NCI-H82 treated with DMSO at 0.1 percent for 48 hours (cell line): ENCODE data around the gene SUV39H1.
"Not testable (repeated sequence)": the region's sequence is repeated elsewhere in the genome, so short reads cannot be mapped to it uniquely, and the experiment has no call there.

ENCODE experiments used
- DNase-seq: peaks from one replicate; lab custom pipeline; 2025; ENCODE audit not compliant: unreplicated experiment; lab: John Stamatoyannopoulos, UW

Gene SUV39H1, protein sequence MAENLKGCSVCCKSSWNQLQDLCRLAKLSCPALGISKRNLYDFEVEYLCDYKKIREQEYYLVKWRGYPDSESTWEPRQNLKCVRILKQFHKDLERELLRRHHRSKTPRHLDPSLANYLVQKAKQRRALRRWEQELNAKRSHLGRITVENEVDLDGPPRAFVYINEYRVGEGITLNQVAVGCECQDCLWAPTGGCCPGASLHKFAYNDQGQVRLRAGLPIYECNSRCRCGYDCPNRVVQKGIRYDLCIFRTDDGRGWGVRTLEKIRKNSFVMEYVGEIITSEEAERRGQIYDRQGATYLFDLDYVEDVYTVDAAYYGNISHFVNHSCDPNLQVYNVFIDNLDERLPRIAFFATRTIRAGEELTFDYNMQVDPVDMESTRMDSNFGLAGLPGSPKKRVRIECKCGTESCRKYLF

DNA sequence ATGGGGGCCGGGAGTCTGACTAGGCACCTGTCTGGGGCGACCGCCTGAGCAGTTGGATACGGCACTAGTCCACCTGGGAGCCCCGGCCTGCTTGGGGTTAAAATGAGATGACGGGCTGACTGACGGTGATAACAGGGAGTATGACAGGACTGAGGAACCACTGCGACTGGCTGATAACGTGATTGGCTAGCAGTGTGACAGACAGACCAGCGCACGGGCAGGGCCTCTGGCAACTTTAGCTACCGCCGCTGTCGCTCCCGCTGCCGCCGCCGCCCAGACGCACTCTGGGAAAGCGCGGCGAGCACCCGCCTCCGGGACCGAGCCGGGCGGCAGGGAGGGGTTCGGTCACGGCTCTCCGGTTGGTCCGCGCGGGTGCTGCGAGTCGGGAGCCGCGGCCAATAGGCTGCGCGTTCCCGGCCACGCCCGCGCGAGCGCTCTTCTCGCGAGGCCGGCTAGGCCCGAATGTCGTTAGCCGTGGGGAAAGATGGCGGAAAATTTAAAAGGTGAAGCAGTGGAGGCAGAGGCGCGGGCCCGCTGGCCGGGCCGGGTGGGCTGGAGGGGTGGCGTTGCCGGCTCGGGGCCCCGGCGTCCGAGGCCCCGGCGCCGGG, at the start of gene SUV39H1:
Gene SUV39H1, plus strand, starts transcription at position 434 of the 608 bp plus-strand sequence. Its CDS starts 51 bp downstream, at position 485.
- DNase-seq: peak; percentile 59

DNA sequence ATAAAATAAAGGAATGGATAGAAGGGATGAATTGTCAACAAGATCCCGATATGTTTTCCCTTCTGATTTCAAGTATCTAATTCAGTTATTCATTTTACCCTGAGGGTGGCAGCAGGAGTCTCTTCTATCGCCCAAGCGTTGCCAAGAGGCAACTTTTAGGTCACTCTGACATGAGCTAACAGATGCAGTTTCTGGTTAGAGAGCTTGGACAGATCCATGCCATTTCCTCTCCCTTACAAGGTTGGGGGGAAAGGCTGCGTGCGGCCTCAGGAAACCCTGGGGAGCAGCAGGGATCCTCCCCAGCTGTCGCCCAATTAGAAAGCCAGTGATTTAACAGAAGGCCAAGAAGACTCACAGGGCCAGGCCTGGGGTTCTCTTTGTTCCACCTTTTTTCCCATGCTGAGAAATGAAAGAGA, 48.2 kb upstream of the SUV39H1 start:
- peak; percentile 40 for DNase-seq

DNA sequence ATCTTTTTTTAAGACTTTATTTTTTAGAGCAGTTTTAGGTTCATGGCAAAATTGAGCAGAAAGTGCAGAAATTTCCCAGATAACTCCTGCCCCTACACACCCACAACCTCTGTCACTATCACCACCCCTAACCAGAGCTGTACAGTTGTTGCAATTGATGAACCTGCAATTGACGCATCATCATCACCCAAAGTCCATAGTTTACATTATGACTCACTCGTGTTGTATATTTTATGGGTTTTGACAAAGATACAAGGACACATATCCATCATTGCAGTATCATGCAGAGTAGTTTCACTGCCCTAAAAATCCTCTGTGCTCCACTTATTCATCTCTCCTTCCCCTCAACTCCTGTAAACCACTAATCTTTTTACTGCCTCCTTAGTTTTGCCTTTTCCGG, 47.4 kb upstream of the SUV39H1 start:
- no peak for DNase-seq

DNA sequence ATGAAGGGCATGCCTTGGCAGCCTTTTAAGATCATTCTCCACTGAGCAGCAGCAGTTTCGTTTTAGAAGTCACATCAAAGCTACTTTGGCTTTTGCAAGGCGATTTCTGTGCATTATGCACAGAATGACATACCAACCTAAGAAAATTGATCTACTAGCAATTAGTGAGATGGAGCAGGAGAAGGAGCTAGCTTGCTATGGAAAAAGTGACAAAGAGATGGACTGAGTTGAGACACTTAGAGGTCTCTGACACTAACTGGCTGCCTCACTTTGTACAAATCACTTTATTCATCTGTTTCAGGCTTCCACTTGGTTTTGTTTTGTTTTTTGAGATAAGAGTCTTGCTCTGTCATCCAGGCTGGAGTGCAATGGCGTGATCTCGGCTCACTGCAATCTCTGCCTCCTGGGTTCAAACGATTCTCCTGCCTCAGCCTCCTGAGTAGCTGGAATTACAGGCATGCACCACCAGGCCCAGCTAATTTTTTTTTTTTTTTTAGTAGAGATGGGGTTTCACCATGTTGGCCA, 44.4 kb upstream of the SUV39H1 start:
- DNase-seq: not testable (repeated sequence)

DNA sequence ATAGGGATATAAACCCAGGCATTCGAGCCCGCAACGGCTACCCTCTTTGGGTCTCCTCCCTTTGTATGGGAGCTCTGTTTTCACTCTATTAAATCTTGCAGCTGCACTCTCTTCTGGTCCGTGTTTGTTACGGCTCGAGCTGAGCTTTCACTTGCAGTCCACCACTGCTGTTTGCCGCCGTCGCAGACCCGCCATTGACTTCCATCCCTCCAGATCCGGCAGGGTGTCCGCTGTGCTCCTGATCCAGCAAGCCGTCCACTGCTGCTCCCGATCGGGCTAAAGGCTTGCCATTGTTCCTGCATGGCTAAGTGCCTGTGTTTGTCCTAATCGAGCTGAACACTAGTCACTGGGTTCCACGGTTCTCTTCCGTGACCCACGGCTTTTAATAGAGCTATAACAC, 41.8 kb upstream of the SUV39H1 start:
- DNase-seq: not testable (repeated sequence)

DNA sequence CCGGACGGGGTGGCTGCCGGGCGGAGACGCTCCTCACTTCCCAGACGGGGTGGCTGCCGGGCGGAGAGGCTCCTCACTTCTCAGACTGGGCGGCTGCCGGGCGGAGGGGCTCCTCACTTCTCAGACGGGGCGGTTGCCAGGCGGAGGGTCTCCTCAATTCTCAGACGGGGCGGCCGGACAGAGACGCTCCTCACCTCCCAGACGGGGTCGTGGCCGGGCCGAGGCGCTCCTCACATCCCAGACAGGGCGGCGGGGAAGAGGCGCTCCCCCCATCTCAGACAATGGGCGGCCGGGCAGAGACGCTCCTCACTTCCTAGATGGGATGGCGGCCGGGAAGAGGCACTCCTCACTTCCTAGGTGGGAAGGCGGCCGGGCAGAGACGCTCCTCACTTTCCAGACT, 36.8 kb upstream of the SUV39H1 start:
- DNase-seq: not testable (repeated sequence)

DNA sequence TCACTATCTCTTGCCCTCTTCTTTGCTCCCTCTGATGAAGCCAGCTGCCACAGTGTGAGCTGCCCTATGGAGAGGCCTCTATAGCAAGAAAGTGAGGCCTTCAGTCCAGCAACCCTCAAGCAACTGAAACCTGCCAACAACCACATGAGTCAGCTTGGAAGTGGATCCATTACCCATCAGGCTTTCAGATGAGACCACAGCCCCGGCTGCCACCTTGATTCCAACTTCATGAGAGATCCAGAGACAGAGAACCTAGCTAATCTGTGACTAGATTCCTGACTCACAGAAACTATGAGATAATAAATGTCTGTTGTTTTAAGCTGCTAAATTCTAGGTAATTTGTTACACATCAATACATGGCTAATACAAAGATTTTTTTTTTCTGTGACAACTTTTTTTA, 33.3 kb upstream of the SUV39H1 start:
- no peak for DNase-seq

DNA sequence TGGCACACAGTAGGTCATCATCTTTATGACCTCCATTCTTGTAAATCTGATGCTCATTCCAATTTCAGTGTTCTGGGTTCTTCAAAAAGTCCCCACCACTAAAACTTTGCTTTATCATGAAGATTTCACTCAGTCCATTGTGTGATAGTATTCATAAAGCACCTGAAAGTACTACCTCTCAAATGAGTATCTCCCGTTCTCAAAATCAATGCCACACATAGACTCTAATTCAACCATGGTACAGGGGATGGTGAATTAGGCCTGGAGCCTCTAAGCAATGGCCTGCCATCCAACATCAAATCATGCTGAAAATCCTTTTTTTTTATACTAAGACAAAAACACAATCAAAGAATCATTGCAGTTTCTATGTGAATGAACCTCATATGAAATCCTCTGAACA, 32.4 kb upstream of the SUV39H1 start:
- no peak for DNase-seq

DNA sequence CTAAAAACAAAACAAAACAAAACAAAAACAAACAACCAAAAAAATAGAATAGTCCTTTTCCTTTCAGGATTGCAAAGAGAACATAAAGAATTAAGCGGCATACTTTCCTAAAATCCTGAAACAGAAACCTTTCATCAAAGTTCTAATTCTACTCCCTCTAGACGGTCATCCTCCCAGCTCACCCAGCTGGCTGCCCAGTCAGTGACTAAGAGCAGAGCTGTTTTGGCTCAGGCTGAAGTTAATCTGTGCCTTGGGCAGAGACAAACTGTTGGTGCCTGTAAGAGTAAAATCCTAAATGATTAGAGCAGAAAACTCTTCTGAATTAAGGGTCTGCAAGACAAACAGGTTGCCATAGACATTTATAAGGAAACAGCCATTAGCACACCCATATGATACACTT, 30.5 kb upstream of the SUV39H1 start:
- DNase-seq: no peak

DNA sequence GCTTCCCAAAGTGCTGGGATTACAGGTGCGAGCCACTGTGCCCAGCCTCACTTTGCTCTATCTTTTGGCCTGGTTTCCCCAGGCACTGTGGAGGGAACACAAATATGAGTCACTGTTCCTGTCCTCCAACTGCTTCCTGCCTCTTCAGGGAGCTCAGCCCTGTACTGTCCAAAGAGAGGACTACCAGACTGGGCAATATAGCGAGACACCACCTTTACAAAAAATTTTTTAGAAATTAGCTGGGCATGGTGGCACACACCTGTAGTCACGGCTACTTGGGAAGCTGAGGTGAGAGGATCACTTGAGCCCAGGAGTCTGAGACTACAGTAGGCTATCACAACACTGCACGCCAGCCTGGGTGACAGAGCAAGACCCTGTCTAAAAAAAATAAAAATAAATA, 29.9 kb upstream of the SUV39H1 start:
- DNase-seq: no peak

DNA sequence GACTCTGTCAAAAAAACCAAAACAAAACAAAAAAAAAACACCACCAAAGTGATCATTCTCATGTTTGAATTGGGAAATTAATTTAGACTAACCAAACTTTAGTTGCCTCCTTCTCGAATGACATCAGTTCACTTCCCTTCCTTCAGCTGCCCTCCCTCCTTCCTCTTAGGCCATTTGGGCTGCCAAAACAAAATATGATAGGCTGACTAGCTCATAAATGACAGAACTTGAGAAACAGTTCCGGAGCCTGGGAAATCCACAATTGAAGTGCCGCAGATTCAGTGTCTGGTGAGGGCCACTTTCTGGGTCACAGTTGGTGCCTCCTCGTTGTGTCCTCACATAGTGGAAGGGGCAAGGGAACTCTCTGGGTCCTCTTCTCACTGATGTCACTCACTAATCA, 29.0 kb upstream of the SUV39H1 start:
- DNase-seq: no peak

DNA sequence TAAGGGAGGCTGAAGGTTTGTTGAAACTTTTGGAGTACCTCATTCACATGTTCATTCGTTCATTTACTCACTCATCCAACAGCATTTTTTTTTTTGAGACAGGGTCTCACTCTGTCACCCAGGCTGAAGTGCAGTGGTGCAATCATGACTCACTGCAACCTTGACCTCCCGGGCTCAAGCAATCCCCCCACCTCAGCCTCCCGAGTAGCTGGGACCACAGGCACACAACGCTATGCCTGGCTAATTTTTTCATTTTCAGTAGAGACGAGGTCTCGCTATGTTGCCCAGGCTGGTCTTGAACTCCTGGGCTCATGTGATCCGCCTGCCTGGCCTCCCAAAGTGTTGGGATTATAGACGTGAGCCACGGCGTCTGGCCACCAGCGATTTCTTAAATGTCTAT, 28.3 kb upstream of the SUV39H1 start:
- not testable (repeated sequence) for DNase-seq

DNA sequence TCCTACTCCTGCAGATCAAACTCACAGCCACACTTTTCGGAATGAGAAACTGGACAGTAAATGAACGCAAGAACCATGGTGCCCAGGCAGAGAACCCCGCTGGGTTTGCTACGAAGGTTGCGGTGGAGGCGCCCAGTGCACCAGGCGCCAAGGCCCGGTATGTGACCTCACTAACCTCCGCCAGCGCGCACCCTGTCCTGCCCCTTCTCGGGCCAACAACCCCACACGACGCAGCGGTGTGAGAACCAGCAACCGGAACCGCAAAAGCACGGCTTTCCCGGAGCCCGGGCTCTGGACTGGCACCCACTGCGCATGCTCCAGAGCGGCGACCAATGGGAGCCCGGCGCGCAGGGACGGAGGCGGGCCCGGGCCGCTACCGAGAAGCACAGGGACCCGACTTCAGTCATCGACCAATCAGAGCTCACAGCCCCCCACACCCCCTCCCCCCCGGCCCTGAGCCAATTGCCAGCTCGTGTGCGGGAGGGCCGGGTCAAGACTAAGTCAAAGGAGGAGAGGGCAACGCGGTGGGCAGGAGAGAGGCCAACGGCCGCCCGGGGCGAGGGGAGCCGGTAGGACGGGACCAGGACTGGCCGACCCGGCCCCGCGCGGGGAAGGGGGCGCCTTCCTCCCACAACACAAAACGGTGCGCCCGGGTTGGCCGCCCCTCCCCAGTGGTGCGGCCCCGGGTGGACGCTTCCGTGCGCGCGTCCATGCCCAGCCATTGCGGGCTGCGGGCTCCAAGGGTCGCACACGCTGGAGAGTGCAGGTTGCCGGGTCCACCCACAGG, 20.2 kb upstream of the SUV39H1 start:
- peak; percentile 81 for DNase-seq

DNA sequence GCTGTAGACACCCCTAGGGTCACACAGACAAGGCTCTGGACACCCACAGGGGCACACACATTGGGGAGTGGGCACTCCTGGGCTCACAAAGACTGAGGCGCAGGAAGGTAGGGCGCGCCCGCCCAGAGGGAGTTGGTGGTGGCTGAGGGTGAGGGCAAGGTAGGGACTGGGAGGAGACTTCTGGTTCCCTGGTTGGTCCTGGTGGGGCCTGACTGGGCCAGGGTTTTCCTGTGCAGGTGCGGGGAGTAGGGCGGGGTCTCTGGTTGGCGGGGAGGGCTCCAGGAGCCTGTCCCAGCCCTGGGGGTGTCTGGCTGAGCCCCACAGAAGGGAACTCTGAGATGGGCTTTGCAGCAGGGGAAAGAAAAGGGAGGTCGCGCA, 19.7 kb upstream of the SUV39H1 start:
- no peak for DNase-seq

DNA sequence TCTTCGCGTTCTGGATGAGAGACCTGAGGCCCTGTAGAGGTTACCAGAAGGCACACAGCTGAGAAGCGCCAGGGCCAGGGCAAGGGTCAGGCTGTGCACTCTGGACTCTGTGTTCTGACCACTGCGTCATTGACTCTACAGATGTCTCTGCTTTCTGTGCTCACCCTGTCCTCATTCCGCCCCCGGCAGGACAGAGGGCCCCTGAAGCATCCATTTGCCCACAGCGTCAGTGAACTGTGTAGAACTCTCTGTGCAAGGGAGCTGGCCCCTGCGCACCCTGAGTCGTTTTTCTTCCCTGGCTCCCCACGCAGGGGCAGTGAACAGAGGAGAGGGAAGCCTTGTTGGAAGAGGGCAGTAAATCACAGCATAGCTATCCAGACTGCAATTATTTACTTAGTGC, 19.0 kb upstream of the SUV39H1 start:
- DNase-seq: no peak

DNA sequence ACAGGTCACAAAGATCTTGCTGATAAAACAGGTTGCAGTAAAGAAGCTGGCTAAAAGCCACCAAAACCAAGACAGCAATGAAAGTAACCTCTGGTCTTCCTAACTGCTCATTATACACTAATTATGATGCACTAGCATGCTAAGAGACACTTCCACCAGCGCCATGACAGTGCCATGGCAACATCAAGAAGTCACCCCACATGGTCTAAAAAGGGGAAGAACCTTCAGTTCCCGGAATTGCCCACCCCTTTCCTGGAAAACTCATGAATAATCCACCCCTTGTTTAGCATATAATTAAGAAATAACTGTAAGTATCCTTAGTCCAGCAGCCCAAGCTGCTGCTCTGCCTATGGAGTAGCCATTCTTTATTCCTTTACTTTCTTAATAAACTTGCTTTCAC, 16.1 kb upstream of the SUV39H1 start:
- DNase-seq: not testable (repeated sequence)

DNA sequence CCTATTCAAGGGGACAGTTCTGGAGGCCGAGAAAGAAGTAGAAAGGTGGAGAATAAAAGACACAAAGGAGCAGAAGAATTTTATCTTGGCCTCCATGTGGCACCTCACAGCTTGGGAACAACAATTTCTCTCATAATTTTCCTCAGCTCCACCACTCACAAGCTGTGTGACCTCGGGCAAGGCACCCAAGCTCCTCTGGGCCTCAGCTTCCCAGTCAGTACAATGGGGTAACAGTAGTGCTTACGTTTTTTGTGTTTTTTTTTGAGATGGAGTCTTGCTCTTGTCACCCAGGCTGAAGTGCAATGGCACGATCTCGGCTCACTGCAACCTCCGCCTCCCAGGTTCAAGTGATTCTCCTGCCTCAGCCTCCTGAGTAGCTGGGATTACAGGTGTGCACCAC, 15.6 kb upstream of the SUV39H1 start:
- DNase-seq: not testable (repeated sequence)

DNA sequence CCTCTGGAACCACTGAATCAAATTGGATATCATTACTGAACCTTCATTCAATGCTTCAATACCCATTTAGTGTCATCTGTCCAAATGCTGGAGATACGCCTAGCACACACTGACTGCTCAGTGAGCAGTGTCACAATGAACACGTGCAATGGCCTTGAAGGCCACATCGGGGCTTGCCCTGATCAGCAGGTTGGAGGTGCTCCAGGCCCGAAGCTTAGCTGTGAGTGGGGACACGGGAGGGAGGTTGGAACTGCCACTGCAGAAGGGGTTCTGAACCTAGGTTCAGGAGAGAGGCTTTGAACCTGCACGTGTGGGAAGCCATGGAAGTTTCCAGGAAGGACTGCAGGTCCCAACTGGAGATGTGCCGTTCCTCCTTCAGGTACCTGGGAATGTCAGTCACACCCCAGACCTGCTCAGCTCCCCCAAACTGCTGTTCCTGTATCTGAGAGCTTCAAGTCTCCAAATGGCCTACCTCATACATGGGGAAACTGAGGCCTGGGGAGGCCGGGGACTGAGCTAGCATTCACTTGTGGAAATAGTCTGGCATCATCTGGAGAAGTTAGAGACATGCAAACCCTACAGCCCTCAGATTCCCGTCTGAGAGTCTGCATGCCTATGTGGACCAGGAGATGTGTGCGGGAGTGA, 14.9 kb upstream of the SUV39H1 start:
- no peak for DNase-seq

DNA sequence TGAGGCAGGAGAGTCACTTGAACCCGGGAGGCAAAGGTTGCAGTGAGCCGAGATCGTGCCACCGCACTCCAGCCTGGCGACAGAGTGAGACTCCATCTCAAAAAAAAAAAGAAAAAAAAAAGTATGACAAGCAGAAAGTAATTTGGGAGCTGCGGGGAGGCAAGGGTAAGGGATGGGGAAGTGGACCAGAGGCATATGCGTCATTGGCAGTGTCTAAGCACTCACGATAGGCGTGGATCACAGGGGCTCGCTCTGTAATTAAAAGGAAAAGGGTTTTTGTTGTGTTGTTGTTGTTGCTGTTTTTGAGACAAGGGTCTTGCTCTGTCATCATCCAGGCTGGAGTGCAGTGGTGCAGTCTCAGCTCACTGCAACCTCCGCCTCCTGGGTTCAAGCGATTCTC, 13.7 kb upstream of the SUV39H1 start:
- DNase-seq: not testable (repeated sequence)

DNA sequence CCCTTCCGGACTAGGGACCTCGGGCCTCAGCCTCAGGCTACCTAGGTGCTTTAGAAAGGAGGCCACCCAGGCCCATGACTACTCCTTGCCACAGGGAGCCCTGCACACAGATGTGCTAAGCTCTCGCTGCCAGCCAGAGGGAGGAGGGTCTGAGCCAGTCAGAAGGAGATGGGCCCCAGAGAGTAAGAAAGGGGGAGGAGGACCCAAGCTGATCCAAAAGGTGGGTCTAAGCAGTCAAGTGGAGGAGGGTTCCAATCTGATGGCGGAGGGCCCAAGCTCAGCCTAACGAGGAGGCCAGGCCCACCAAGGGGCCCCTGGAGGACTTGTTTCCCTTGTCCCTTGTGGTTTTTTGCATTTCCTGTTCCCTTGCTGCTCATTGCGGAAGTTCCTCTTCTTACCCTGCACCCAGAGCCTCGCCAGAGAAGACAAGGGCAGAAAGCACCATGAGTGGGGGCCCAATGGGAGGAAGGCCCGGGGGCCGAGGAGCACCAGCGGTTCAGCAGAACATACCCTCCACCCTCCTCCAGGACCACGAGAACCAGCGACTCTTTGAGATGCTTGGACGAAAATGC, 13.0 kb upstream of the SUV39H1 start, which contains the start of gene WAS:
Gene WAS, plus strand, starts transcription at position 389 of the 572 bp plus-strand sequence. Its CDS starts 55 bp downstream, at position 444.
- no peak for DNase-seq

DNA sequence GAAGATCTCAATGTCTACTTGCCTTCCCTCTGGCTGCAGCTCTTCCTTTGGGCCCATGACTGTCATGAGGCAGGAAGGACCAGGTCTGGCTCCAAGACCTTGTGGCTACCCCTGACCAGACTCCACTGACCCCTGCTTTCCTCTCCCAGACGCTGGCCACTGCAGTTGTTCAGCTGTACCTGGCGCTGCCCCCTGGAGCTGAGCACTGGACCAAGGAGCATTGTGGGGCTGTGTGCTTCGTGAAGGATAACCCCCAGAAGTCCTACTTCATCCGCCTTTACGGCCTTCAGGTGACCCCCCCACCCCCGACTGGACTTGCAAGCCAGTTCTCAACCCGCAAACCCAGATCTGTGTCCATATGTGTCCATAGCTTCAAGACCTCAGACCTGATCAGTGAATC, 12.4 kb upstream of the SUV39H1 start:
- no peak for DNase-seq
